Neural cell (in vitro differentiated cells): ENCODE results near the gene CLEC4C. TPM values are rescaled to one million over a fixed set of nuclear protein-coding genes. Genes with fewer than 3 reads are reported as not detected.

Experiments used
- H2AFZ ChIP-seq: fragments of 200-600, 300-800 bp; sonication (generic), shearing (Covaris generic); 2 replicates; pipeline ENCODE4 v1.6.0; 2014; ENCODE audit warnings: low read depth, mild to moderate bottlenecking, antibody characterized with exemption, low read length, moderate library complexity
- H3F3A ChIP-seq: fragments of 200-600 bp; shearing (Covaris generic); 2 replicates; pipeline ENCODE4 v1.6.1; 2016; ENCODE audit warnings: mild to moderate bottlenecking, moderate library complexity, mixed read lengths, antibody characterized with exemption, low read length; ENCODE audit not compliant: insufficient read depth, poor library complexity, severe bottlenecking
- H3K27ac ChIP-seq: fragments of 200-600, 300-800 bp; sonication (generic), shearing (Covaris generic); 2 replicates; pipeline ENCODE4 v1.5.1; 2014; ENCODE audit warnings: mild to moderate bottlenecking, low read length, moderate library complexity
- H3K27me3 ChIP-seq: fragments of 300-800, 200-600 bp; sonication (generic), shearing (Covaris generic); 2 replicates; pipeline ENCODE4 v1.6.0; 2014; ENCODE audit warnings: mild to moderate bottlenecking, low read depth, low read length, moderate library complexity; ENCODE audit not compliant: insufficient read depth
- H3K36me3 ChIP-seq: fragments of 300-800, 200-600 bp; sonication (generic), shearing (Covaris generic); 2 replicates; pipeline ENCODE4 v1.5.1; 2014; ENCODE audit warnings: mild to moderate bottlenecking, antibody characterized with exemption, low read length, moderate library complexity; ENCODE audit not compliant: insufficient read depth
- H3K4me2 ChIP-seq: fragments of 300-800, 200-600 bp; sonication (generic), shearing (Covaris generic); 2 replicates; pipeline ENCODE4 v1.6.0; 2014; ENCODE audit warnings: mild to moderate bottlenecking, low read length
- H3K4me3 ChIP-seq: fragments of 300-800, 200-600 bp; sonication (generic), shearing (Covaris generic); 2 replicates; pipeline ENCODE4 v1.5.1; 2014; ENCODE audit warnings: mild to moderate bottlenecking, low read length, moderate library complexity
- H3K79me2 ChIP-seq: fragments of 200-600 bp; shearing (Covaris generic); replicated peaks from 2 replicates; pipeline ENCODE4 v1.6.0; 2014; ENCODE audit warnings: mild to moderate bottlenecking, low read length, moderate library complexity; ENCODE audit not compliant: insufficient read depth
- H3K9ac ChIP-seq: fragments of 300-800, 200-600 bp; sonication (generic), shearing (Covaris generic); 2 replicates; pipeline ENCODE4 v1.6.1; 2016; ENCODE audit warnings: mild to moderate bottlenecking, low read length, mixed read lengths
- H3K9me2 ChIP-seq: fragments of 200-600 bp; shearing (Covaris generic); 2 replicates; pipeline ENCODE4 v1.6.1; 2016; ENCODE audit warnings: mild to moderate bottlenecking, low read length, mixed read lengths; ENCODE audit not compliant: insufficient read depth
- H3K9me3 ChIP-seq: fragments of 200-600, 300-800 bp; sonication (generic), shearing (Covaris generic); 2 replicates; pipeline ENCODE4 v1.6.1; 2016; ENCODE audit warnings: mild to moderate bottlenecking, mixed run types, low read length, moderate library complexity, mixed read lengths
- H4K20me1 ChIP-seq: fragments of 200-600 bp; shearing (Covaris generic); 2 replicates; pipeline ENCODE4 v1.6.1; 2016; ENCODE audit warnings: mild to moderate bottlenecking, mixed run types; ENCODE audit not compliant: insufficient read depth
- CTCF ChIP-seq: fragments of 450-650 bp; IDR thresholded peaks from 2 replicates; pipeline ENCODE4 v1.5.1; 2014; ENCODE audit warnings: antibody characterized with exemption, mild to moderate bottlenecking, moderate library complexity; ENCODE audit not compliant: poor library complexity, severe bottlenecking
- EP300 ChIP-seq: fragments of 450-650 bp; conservative IDR thresholded peaks from 2 replicates; pipeline ENCODE4 v1.6.1; 2014; ENCODE audit warnings: antibody characterized with exemption, mild to moderate bottlenecking, moderate library complexity; ENCODE audit not compliant: poor library complexity, severe bottlenecking
- EZH2 ChIP-seq: fragments of 200-600, 300-800 bp; shearing (Covaris generic), sonication (generic); IDR thresholded peaks from 2 replicates; pipeline ENCODE4 v1.6.1; 2014; ENCODE audit warnings: antibody characterized with exemption, low read length, borderline replicate concordance, mild to moderate bottlenecking; ENCODE audit not compliant: insufficient read depth, poor library complexity, severe bottlenecking
- MXI1 ChIP-seq: fragments of 450-650 bp; conservative IDR thresholded peaks from 2 replicates; pipeline ENCODE4 v1.6.1; 2014; ENCODE audit warnings: antibody characterized with exemption, mild to moderate bottlenecking; ENCODE audit not compliant: poor library complexity, severe bottlenecking
- POLR2AphosphoS5 ChIP-seq: IDR thresholded peaks from 2 replicates; pipeline ENCODE4 v1.6.1; 2012
- RAD21 ChIP-seq: fragments of 450-650 bp; conservative IDR thresholded peaks from 2 replicates; pipeline ENCODE4 v1.6.1; 2014; ENCODE audit warnings: antibody characterized with exemption, mild to moderate bottlenecking, moderate library complexity
- REST ChIP-seq: IDR thresholded peaks from 2 replicates; pipeline ENCODE4 v1.6.1; 2012; ENCODE audit warnings: borderline replicate concordance
- SMC3 ChIP-seq: fragments of 450-650 bp; conservative IDR thresholded peaks from 2 replicates; pipeline ENCODE4 v1.6.1; 2014; ENCODE audit warnings: antibody characterized with exemption, mild to moderate bottlenecking, moderate library complexity; ENCODE audit not compliant: poor library complexity
- TAF1 ChIP-seq: IDR thresholded peaks from 2 replicates; pipeline ENCODE4 v1.6.1; 2012; ENCODE audit warnings: low read depth
- polyA plus RNA-seq: library from polyadenylated mRNA; depleted of rRNA; stranded (reverse); fragments of >200 nt; gene quantifications from 2 replicates; pipeline ENCODE4 v1.2.3, GENCODE V29; 2014

CLEC4C gene
- polyA plus RNA-seq, 1 donor from 2014 or later = not detected

GRCh38 chr12:7709969-7710675 is 37.1 kb downstream of the CLEC4C start:
- Histone ChIP-seq H3K4me2 (no peak overlapping the region), H3F3A (no peaks in the 10 kb centered on the region), H2AFZ (no peak overlapping the region), H3K36me3 (no peaks in the 10 kb centered on the region), H3K9me3 (no peaks in the 10 kb centered on the region), H3K27me3 (no peaks in the 10 kb centered on the region), H3K9ac (no peak overlapping the region), H3K4me3 (no peak overlapping the region), H3K9me2 (no peaks in the 10 kb centered on the region), H3K79me2 (no peaks in the 10 kb centered on the region), H3K27ac (no peak overlapping the region), H4K20me1 (no peaks in the 10 kb centered on the region)
- TF ChIP-seq EP300 = no peak
- TF ChIP-seq REST = no peak
- TF ChIP-seq RAD21 = no peak
- no peak for TF ChIP-seq POLR2AphosphoS5
- no peak for TF ChIP-seq CTCF
- no peak for TF ChIP-seq EZH2

GRCh38 chr12:7705846-7706245 is 41.3 kb downstream of the CLEC4C start:
- Histone ChIP-seq H3K9ac (no peak overlapping the region), H3K4me2 (no peak overlapping the region), H3K27me3 (no peaks in the 10 kb centered on the region), H3K27ac (no peak overlapping the region), H3K9me3 (no peaks in the 10 kb centered on the region), H4K20me1 (no peaks in the 10 kb centered on the region), H3K4me3 (no peak overlapping the region), H3K36me3 (no peaks in the 10 kb centered on the region), H3F3A (no peaks in the 10 kb centered on the region), H2AFZ (no peak overlapping the region), H3K9me2 (no peaks in the 10 kb centered on the region), H3K79me2 (no peaks in the 10 kb centered on the region)
- no peak for TF ChIP-seq SMC3
- TF ChIP-seq TAF1 = no peak
- TF ChIP-seq MXI1 = no peak
- TF ChIP-seq POLR2AphosphoS5 = no peak
- no peak for TF ChIP-seq REST
- TF ChIP-seq EZH2 = no peak
- no peak for TF ChIP-seq RAD21
- TF ChIP-seq EP300 = no peak
